CD4-positive, alpha-beta T cell (primary cell): ENCODE results near the gene FBXO38. TPM values are rescaled to one million over a fixed set of nuclear protein-coding genes. Genes with fewer than 3 reads are reported as not detected.

Source experiments
- ATAC-seq: fragments of 200-7000 bp; cut with Tn5 transposase; one replicate; pipeline ENCODE4 v1.10.0; 2022; ENCODE audit warnings: mild to moderate bottlenecking; ENCODE audit not compliant: poor library complexity
- CTCF ChIA-PET: fragments of 350-600 bp; sonication (Branson Sonifier 250); formaldehyde crosslinking; loops from one replicate; lab custom pipeline; 2021; ENCODE audit warnings: antibody characterized with exemption, inconsistent platforms; lab: Charles Lee
- POLR2A ChIA-PET: fragments of 350-600 bp; sonication (Branson Sonifier 250); formaldehyde crosslinking; loops from one replicate; lab custom pipeline; 2021; ENCODE audit warnings: antibody characterized with exemption, inconsistent platforms; lab: Charles Lee
- DNase-seq, 14 experiments: peaks; one replicate each; pipeline ENCODE4 v3.0.0-alpha.2; 2013 to 2020; ENCODE audit warnings: mixed read lengths in 2 of 14
- H3K27ac ChIP-seq, 2 donors: one replicate each; pipeline versions ENCODE4 v1.5.1 to v1.7.0; 2013; ENCODE audit warnings: low read length in 2 of 2, low read depth in 1 of 2, mild to moderate bottlenecking in 1 of 2
- H3K27me3 ChIP-seq, 2 experiments: 1 replicate in 1 of 2; 2 replicates in 1 of 2; pipeline versions ENCODE4 v1.6.1 to v1.7.0; 2013; ENCODE audit warnings: low read length in 2 of 2, control low read depth in 1 of 2, mild to moderate bottlenecking in 1 of 2, moderate library complexity in 1 of 2; ENCODE audit not compliant: insufficient read depth in 2 of 2, control insufficient read depth in 1 of 2
- H3K36me3 ChIP-seq: one replicate; pipeline ENCODE4 v1.6.1; 2013; ENCODE audit warnings: low read length, control low read depth; ENCODE audit not compliant: insufficient read depth
- H3K4me1 ChIP-seq: one replicate; pipeline ENCODE4 v1.6.1; 2013; ENCODE audit warnings: low read length, control low read depth; ENCODE audit not compliant: insufficient read depth
- H3K4me3 ChIP-seq: one replicate; pipeline ENCODE4 v1.5.1; 2013; ENCODE audit warnings: mild to moderate bottlenecking, low read length, moderate library complexity
- H3K9me3 ChIP-seq, 2 experiments: 1 replicate in 1 of 2; 2 replicates in 1 of 2; pipeline versions ENCODE4 v1.6.1 to v1.7.0; 2013; ENCODE audit warnings: low read length in 2 of 2, mild to moderate bottlenecking in 2 of 2, control low read depth in 1 of 2, moderate library complexity in 1 of 2; ENCODE audit not compliant: control insufficient read depth in 1 of 2, insufficient read depth in 1 of 2
- H3K27ac Mint-ChIP-seq: one replicate; pipeline ENCODE4 v1.8.0; 2020; ENCODE audit warnings: mixed read lengths
- H3K27me3 Mint-ChIP-seq: one replicate; pipeline ENCODE4 v1.8.0; 2021; ENCODE audit warnings: mixed read lengths
- H3K36me3 Mint-ChIP-seq: one replicate; pipeline ENCODE4 v1.8.0; 2021; ENCODE audit warnings: low read depth, mixed read lengths
- H3K4me1 Mint-ChIP-seq: one replicate; pipeline ENCODE4 v1.8.0; 2021; ENCODE audit warnings: low read depth, mixed read lengths
- H3K4me3 Mint-ChIP-seq: one replicate; pipeline ENCODE4 v1.8.0; 2020; ENCODE audit warnings: mild to moderate bottlenecking, mixed read lengths
- H3K9me3 Mint-ChIP-seq: one replicate; pipeline ENCODE4 v1.8.0; 2020; ENCODE audit warnings: mixed read lengths
- CTCF ChIP-seq: fragments of 200-600 bp; IDR thresholded peaks from one replicate; pipeline ENCODE4 v1.8.0; 2022; ENCODE audit warnings: antibody characterized with exemption, mild to moderate bottlenecking
- intact Hi-C, 2 experiments: fragments of 100-400 bp; cut with DNase I in 1 of 2; cut with micrococcal nuclease in 1 of 2; formaldehyde crosslinking; loops; one replicate each; pipeline versions ENCODE4 v1.15.1 to v1.9.0; 2023 to 2025; cut with DNase I, micrococcal nuclease
- total RNA-seq, 174 experiments: library from RNA in 2 of 174; stranded (reverse) in 2 of 174; gene quantifications; one replicate each; pipeline ENCODE4 v1.2.3 and lab custom pipeline; 2021 to 2026

Gene FBXO38
- total RNA-seq, 2 experiments from 2014 or later, result 45.7 to 47.3 TPM

- intact Hi-C loops, result no loop called here
- TF ChIP-seq CTCF, result no peak
- H3K4me3 ChIP-seq, result no peak overlapping the region
- Mint-ChIP-seq H3K27me3 (peaks cover 42% of the 10 kb centered on the region), H3K9me3 (no peaks in the 10 kb centered on the region), H3K27ac (no peak overlapping the region), H3K4me1 (no peaks in the 10 kb centered on the region), H3K4me3 (no peak overlapping the region), H3K36me3 (no peaks in the 10 kb centered on the region)
- ChIA-PET CTCF (no interaction called here), POLR2A (no interaction called here)
- no peaks in the 10 kb centered on the region for H3K4me1 ChIP-seq
- H3K36me3 ChIP-seq, result no peaks in the 10 kb centered on the region
- H3K9me3 ChIP-seq, result no peaks in the 10 kb centered on the region
- no peak for DNase-seq
- H3K27me3 ChIP-seq, result peaks cover 6 to 9% of the 10 kb centered on the region in 2 experiments
- ATAC-seq, result no peak
- H3K27ac ChIP-seq, result no peak overlapping the region
These were observed 74.5 kb downstream of the FBXO38 start for GRCh38 chr5:148458036-148458888.

GRCh38 chr5:148459669-148460068 lies 75.9 kb downstream of the FBXO38 start:
- H3K27me3 ChIP-seq, result peaks cover 6 to 9% of the 10 kb centered on the region in 2 experiments
- Mint-ChIP-seq H3K36me3 (no peaks in the 10 kb centered on the region), H3K27ac (no peak overlapping the region), H3K27me3 (peaks cover 42% of the 10 kb centered on the region), H3K4me1 (no peaks in the 10 kb centered on the region), H3K9me3 (no peaks in the 10 kb centered on the region), H3K4me3 (no peak overlapping the region)
- no peaks in the 10 kb centered on the region for H3K4me1 ChIP-seq
- no peak overlapping the region for H3K27ac ChIP-seq
- DNase-seq (no peak), ATAC-seq (no peak)
- no peak overlapping the region for H3K4me3 ChIP-seq
- CTCF ChIA-PET, result no interaction called here
- TF ChIP-seq CTCF, result no peak
- intact Hi-C loops, result no loop called here
- H3K36me3 ChIP-seq, result no peaks in the 10 kb centered on the region
- POLR2A ChIA-PET, result no interaction called here
- no peaks in the 10 kb centered on the region for H3K9me3 ChIP-seq

GRCh38 chr5:148465381-148466235 lies 81.8 kb downstream of the FBXO38 start:
- no peak overlapping the region for H3K4me3 ChIP-seq
- no peak for TF ChIP-seq CTCF

More at GRCh38 chr5:148465381-148466235, 81.8 kb downstream of the FBXO38 start:
- H3K4me3 Mint-ChIP-seq, result no peak overlapping the region
- DNase-seq, result no peak
- no peaks in the 10 kb centered on the region for H3K36me3 Mint-ChIP-seq
- H3K9me3 ChIP-seq, result no peaks in the 10 kb centered on the region
- no peak overlapping the region for H3K27ac Mint-ChIP-seq
- ChIA-PET POLR2A (no interaction called here), CTCF (no interaction called here)
- H3K27me3 ChIP-seq, result no peaks in the 10 kb centered on the region
- intact Hi-C loops, result no loop called here
- H3K9me3 Mint-ChIP-seq, result no peaks in the 10 kb centered on the region
- no peaks in the 10 kb centered on the region for H3K36me3 ChIP-seq
- H3K4me1 Mint-ChIP-seq, result no peaks in the 10 kb centered on the region
- peaks cover 5% of the 10 kb centered on the region for H3K27me3 Mint-ChIP-seq
- H3K4me1 ChIP-seq, result no peaks in the 10 kb centered on the region
- no peak overlapping the region for H3K27ac ChIP-seq
- no peak for ATAC-seq
